ENCODE data around the gene TRIM44.
"Not testable (repeated sequence)": the region's sequence is repeated elsewhere in the genome, so short reads cannot be mapped to it uniquely, and the experiment has no call there.

TRIM44 gene

GRCh38 chr11:35761899-35762298, 99.3 kb downstream of the TRIM44 start:
- no peak for DNase-seq

- DNase-seq, result no peak
Observed at GRCh38 chr11:35763301-35763700, 100.7 kb downstream of the TRIM44 start.

GRCh38 chr11:35763765-35764164, 101.2 kb downstream of the TRIM44 start:
- DNase-seq, result no peak

DNA sequence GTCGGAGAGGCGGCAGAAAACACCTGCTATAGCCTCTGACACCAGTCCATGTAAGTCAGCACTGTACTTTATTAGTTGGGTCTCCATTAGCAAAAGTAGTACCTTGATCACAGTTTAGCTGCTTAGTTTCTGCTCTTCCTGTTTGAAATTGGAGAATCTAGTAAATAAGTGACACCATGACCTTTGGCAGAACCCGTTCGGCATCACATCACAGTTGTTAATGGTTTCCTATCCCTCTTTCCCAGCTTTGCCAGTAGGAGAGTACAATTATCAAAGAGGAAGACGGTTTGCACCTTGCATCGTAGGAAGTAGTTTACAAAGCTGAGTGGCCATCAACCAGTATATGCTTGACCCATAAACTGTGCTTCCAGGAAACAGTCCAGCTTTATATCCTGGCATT, 101.8 kb downstream of the TRIM44 start:
- no peak for DNase-seq

DNA sequence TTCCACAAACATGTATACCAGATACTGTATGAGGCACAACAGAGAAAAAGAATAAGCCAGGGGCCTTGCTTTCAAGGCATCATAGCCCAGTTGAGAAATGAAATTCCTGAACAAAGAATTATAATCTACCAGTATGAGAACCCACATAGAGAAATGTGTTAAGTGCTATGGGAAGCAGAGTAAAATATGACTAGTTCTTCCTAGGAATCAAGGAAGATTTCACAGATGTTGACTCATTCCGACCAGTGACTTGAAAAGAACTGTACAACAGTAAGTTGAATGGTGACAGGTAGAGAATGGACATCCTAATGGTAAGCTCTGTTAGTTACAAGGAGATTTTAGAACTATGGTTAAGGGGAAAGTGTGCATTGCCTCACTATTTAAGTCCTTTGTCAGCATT, 102.6 kb downstream of the TRIM44 start:
- no peak for DNase-seq

DNA sequence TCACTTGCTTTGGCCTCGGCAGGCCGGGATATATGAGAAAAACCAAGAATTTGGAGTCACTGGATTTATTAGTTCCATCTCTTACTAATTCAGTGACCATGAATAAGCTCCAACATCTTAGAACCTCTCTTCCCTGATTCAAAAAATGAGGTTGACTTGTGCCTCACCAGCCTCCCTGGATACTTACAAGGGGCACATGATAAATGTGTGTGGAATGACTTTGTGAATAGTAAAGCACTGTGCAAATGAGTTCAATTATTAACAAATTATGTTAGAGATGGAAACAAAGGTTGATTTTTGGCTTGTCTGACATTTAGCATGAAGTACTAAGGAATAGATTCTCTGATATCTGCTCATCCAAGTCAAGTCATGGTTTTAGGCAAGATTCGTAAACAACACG, 104.1 kb downstream of the TRIM44 start:
- DNase-seq, result no peak

DNA sequence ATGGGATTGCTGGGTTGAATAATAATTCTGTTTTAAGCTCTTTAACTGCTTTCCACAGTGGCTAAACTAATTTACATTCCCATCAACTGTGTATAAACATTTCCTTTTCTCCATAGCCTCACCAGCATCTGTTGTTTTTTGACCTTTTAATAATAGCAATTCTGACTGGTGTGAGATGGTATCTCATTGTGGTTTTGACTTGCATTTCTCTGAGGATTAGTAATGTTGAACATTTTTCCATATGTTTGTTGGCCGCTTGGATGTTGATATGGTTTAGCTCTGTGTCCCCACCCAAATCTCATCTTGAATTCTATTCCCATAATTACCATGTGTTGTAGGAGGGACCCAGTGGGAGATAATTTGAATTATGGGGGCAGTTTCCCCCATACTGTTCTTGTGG, 107.8 kb downstream of the TRIM44 start:
- not testable (repeated sequence) for DNase-seq

DNA sequence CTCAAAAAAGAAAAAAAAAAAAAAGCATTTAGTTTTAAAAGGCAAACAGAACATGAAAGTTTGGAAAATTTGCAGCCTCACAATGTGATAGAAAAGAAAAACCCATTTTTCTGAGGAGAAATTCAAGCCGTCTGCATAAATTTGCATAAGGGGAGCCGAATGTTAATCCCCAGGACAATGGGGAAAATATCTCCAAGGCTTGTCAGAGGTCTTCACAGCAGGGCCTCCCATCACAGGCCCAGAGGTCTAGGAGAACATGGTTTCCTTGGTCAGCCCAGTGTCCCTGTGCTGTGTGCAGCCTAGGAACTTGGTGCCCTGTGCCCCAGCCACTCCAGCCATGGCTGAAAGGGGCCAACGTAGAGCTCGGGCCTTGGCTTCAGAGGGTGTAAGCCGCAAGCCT, 109.1 kb downstream of the TRIM44 start:
- DNase-seq, result no peak

DNA sequence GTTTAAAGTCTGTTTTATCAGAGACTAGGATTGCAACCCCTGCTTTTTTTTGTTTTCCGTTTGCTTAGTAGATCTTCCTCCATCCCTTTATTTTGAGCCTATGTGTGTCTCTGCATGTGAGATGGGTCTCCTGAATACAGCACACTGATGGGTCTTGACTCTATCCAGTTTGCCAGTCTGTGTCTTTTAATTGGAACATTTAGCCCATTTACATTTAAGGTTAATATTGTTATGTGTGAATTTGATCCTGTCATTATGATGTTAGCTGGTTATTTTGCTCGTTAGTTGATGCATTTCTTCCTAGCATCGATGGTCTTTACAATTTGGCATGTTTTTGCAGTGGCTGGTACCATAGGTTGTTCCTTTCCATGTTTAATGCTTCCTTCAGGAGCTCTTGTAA, 114.7 kb downstream of the TRIM44 start:
- not testable (repeated sequence) for DNase-seq

GRCh38 chr11:35778943-35779342, 116.4 kb downstream of the TRIM44 start:
- not testable (repeated sequence) for DNase-seq

DNA sequence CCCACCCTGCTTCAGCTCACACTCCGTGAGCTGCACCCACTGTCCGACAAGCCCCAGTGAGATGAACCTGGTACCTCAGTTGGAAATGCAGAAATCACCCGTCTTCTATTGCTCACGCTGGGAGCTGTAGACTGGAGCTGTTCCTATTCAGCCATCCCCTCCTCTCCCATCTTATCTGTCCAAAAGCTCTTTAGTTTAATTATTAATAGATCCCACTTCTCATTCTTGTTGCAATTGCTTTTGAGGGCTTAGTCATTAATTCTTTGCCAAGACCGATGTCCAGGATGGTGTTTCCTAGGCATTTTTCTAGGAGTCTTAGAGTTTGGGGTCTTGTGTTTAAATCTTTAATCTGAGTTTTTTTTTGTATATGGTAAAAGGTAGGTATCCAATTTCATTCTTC, 116.8 kb downstream of the TRIM44 start:
- DNase-seq, result no peak

- no peak for DNase-seq
Observed at GRCh38 chr11:35780951-35781860, 118.6 kb downstream of the TRIM44 start.

DNA sequence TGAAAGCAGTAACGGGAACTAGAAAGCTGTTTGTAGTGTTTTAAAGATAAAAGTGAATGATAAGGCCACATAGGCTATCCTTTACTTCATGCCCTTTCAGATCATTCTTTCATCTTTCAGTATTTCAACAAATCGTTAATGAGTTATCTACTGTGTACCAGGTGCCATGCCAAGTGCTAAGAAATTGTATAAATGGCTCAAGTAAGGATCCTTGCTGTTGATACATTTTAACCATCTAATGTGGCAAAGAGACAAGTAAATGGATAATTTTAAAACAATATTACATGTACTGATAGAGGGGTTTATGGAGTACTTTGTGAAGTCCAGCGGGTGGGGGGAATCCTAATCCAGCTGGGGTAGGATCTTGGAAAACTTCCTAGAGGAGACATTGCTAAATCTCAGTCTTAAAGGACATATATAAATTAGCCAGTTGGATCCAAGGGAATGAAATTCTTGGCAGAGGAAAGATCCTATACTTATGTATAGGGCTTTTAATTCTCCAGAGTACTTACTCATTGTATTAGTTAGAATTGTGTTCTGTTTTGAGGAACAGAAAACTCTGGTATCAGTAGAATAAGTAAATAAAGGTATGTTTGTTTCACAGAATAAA, 119.4 kb downstream of the TRIM44 start:
- DNase-seq, result no peak

DNA sequence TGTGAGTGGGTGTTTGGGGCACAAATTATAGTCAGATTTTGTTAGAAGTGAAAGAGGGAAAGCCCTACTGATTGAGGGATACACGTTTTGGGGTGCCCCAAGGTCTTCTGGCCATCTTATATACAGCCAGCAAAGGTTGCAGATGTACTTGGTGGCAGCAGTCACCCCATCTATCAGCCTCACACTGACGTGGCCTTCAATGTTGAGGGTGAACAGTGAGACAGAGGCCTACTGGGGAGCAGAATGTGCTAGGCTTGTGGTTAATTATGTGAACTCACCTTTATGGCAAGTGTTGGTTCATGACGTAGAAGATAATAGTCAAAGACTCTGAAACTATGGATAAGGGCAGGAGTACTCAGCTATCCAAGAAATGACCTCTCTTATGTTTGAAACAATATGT, 121.2 kb downstream of the TRIM44 start:
- DNase-seq, result no peak

DNA sequence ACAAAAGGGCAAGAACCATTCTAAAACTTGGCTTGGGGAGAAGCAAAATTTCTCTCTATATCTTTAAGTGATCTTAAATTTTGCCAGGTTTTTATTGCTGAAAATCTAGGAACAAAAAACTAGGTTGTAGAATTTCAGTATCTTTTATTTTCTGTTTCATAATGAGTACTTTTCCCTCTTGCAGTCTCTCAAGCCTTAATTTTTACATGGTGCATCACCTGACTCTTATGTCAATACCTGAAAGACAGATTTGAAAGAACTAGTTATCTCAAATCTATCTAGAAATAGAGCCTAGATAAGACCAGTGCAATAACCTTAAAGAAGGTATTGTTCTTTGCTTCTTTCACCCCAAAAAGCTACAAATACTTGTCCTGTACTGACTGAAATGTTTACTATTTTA, 122.1 kb downstream of the TRIM44 start:
- DNase-seq, result peak in 1 of 5 experiments; percentile 41

DNA sequence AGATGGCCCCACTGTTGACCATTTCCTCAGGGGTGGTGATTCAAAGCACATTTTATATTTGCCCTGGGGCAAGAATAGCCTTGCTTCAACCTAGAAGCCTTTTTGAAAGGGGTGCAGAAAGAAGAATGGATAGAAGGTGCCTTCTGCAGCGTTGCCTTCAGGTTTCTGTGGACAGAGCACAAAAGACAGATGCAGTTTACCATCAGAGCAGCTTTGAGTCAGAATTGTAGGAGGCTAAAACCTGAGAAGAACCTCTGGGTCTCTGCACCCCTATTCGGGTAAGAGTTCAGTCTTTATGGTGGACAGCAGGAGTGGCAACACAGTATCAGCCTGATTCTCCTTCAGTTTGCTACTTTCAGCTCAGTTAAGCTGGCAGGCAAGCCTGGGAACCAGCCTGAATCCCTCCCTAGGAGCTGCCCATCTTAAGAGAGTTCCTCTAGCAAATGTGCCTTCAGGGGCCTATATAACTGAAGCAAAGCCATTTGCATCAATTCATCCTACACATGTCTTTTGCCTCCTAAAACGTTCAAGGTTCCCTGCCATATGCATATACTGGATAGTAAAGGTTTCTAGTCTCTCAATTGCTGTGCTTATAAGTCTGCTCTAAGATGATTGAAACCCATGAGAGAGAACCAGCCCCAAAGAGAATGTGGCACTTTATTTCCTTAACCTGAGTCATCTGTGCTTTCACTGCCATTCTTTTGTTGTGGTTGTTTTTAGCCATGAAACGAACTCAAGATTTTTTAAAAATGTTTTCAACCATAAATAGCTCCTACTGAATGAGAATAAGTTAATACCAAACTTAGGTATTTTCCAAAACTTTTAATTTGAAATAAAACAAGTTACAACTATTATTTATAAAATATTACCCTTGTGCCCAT, 123.0 kb downstream of the TRIM44 start:
- DNase-seq, result peak in 1 of 5 experiments; percentile 57

DNA sequence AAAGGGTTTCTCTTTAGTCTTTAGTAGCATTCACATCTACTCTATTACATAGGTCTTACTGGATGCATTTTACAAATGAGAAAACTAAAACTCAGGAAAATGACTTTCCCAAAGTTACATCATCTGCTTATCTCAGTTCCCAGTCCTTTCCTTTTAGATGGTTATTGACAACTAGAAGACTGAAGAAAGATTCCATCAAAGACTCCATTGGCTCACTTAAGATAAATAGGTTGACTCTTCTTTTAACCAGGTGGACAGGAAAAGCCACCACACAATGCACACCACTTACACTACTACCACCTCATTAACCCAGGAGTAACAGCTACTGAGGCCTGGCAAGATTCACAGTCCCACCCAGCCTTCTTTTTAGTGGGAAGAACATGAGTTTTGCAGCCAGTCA, 123.6 kb downstream of the TRIM44 start:
- DNase-seq, result no peak

DNA sequence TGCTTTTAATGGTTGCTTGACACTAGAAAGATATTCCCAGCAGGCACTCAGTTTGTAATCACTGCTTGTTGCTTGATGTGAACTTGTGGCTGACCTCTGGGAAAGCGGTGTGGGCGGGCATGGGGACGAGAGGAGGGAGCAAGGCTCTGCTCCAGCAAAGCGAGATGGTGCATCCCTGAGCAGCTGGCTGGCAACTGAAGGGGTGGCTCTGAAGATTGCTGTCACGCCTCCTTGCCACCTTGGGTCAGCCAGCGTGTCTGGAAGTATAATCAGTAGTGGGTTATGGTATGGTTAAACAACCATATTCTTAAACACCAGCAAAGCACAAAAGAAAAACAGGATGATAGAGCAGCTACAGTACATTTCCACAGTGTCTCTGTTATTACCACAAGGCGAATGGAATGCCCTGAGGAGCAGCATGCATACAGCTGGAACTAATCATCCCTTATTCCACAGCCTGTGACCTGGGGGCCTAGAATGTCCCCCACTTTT, 124.5 kb downstream of the TRIM44 start:
- DNase-seq, result no peak

- DNase-seq, result no peak
Observed at GRCh38 chr11:35787626-35788025, 125.1 kb downstream of the TRIM44 start.

DNA sequence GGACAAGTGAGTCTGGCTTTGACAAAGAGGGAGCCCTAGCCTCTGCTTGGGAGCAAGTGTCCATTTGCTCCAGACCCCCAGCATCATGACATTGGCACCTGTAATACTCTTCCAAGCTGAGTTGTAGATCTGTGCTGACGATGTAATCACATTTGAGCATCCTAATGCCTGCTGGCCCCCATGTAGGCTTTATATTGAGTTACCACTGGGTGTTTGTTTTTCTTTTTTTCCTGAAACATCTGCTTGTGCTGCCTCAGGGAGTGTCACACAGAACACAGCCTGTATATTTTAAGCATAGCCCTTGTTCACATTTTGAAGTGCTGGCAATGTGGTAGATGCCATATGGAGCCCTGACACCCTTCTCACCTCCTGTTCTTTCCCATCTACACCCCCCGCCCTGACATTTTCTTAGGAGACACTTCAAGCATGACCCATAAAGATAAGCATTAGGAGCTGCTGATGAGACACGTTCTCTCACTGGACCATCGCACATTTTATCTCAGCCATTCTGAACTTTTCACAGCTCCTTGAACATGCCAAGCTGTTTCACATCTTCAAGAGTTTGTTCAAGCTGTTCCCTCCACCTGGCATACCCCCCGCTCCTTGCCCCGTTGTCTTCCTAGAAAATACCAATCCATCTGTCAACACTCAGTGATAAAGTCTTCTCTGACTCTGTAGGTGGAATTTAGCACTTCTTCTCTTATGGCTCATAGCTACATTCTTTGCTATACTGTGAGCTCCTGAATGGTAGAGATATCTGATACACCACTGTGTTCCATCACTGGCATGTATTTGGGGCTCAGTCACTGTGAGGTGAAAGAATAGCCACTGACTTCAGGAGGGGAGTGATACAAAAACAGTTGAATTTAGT, 128.7 kb downstream of the TRIM44 start:
- no peak for DNase-seq

DNA sequence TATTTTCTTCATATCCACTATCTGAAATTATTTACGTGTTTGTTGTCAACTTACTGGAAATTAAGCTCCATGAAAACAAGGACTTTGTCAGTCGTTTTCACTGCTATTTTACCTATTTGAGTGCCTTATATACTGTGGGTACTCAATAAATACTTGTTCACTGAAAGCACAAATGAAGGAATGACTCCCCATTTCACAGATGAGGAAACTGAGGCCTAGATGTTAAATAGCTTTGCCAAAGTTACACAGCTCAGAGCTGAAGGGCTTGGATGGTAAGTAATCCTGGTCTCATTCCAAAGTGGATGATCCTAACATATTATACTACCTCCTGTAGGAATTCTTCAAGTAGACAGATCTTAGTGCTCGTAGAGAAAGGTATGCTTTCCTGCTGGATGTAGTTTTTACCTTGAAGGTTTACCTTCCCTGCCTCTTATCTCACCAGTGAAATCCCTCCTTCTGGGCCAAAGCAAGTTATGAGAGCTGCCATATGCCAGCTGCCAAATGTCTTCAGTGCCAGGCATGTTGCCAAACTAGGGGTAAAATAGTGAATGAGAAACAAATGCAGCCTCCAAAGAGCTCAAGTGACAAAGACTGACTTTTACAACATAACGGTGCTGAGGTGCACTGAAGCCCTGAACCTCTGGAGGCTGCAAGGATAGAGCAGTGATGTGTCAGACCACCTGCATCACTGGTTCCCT, 129.7 kb downstream of the TRIM44 start:
- DNase-seq, result no peak

- DNase-seq, result no peak
Observed at GRCh38 chr11:35792846-35793192, 130.2 kb downstream of the TRIM44 start.
